Measurements from ENCODE around the gene FAM43B.

FAM43B gene

DNA sequence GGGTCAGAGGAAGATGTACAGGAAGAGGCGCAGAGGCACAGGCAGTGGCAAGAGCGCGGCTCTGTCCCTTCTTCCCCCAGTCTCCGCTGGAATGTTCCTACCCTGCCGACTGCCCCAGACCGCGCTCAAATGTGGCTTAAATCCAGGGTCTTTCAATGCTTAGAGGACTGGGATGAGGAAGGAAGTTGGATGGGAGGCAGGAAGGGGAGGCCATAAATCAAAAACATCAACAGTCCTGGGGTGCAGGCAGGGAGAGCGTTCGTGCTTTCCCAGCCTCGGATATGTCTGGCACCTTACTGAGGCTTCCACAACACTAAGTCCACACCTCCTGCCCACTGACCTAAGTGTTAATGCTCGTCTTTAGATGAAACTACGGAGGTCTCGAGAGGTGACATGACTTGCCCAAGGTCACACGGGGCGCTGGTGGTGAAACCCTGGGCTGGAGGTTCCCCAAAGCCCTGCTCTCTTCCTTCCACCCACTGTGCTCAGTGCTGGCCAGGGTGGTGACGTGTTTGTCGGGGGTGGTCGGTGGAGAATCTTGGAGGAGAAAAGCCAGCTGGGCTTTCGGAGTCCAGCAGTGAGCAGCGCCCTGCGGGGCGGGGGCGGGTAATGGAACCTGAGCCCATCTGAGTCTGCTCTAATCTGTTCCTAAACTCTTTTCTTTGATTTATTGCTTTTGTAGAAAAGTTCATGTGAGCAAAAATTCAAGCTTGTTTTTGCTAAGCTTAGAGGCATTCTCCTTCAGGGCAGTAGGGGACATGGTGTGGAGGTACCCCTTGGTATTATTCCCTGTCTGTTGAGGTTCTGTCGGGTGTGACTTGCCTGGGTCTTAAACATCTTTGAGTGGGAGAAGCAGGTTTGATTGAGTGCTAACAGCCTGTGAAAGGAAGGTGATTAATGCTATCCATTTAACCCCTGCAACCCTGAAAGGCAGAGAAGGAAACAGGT is 37.2 kb downstream of the FAM43B start:
- DNase-seq (ENCODE audit: low spot score) (no peak), FAIRE-seq (no peak)

DNA sequence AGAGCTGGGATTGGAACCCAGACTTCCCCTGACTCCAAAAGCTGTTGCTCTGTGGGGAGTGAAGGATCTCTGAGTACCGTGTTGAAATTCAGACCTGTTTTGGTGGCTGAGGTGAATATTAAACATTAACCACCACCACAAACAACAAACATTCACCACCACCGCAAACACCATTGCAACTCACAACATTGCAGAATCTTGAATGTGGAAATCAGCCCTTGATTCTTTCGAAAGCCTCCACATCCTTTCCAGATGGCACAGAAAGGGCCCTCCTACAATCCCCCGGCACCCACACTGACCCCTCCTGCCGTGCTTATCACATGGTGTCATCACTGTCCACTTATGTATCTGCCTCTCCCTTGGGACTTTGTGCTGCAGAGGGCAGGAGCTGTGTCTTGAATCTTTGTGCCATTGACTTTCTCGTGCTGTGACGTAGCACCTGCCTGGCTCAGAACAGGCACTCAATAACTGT is 38.0 kb downstream of the FAM43B start:
- FAIRE-seq (no peak), DNase-seq (ENCODE audit: low spot score) (no peak)

DNA sequence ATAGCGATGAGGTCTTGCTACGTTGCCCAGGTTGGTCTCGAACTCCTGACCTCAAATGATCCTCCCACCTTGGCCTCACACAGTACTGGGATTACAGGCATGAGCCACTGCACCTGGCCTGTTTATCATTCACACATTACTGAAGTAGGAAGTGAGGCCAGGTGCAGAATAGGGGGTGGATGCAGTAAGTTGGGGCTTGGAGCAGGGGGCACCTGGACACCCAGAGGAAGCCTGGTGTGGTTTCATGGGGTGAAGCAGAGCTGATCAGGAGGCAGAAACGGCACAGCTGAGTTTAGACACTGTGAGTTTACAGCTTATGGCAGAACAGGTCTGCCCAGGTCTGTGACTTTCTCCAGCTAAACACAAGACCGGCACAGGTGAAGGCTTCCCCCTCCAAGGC is 41.4 kb downstream of the FAM43B start:
- DNase-seq (ENCODE audit: low spot score) (no peak), FAIRE-seq (no peak)

DNA sequence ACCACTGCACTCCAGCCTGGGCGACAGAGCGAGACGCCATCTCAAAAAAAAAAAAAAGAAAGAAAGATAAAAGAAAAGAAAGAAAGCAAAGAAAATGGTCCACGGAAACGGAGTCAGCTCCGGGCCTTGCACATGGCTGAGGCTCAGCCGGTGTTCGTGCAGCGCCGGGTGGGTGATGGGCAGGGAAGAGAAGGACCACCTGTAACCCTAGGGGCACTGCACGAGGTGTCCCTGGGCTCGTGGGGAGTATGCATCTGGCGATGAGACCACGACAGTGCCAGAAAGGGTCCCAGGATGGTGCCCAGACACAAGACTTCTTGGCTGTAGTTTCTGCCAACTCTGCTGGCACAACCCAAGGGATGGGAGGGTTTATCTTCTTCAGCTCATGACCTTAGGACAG is 42.4 kb downstream of the FAM43B start:
- FAIRE-seq (no peak), DNase-seq (ENCODE audit: low spot score) (no peak)

DNA sequence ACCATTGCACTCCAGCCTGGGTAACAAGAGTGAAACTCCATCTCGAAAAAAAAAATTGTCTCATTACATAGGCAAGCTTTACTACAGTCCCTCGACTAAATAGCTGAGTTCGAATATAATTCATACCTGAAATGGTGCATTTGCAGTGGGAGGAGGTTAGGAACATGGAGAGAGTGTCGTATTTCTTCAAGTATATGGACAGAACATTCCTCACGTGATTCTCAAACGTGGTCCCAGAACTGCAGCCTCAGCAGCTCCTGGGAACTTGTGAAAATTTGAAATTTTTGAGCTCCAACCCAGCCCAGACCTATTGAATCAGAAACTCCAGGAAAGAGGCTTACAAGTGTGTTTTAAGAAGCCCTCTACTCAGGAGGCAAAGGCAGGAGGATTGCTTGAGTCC is 43.7 kb downstream of the FAM43B start:
- DNase-seq (ENCODE audit: low spot score) (no peak), FAIRE-seq (no peak)

DNA sequence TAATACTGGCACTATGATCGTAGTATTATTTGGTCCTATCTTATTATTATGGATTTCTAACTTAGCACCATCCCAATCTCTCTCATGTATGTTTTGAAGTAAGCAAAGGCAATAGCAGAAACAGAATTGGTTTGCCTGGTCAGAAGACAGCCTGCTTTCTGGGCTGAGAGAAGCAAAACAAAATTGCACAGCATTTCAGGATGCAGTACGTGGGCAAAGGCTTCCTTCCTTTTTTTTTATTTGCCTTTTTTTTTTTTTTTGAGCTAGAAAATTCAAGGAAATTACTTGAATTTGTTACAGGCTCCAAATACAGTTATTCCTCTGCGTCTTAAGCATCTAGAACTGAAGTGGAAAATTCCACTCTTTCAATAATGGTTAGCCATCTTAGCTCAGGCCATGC is 45.3 kb downstream of the FAM43B start:
- FAIRE-seq (no peak), DNase-seq (ENCODE audit: low spot score) (no peak)

DNA sequence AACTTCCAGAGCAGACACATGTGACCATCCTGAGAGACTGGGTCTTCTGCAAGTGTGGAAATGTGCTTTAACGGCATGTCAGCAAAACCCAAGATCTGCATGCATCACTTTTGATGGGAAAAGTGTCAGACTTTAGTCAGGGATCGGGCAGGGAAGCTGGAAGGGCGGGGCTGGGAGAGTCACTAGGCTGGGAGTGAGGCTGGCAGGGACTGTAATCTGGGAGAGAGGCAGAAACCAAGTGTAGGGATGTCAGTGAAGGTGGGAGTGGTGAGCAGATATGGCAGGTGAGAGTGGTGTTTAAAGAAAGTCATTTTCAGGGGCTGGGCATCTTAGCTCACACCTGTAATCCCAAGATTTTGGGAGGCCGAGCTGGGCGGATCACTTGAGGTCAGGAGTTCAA is 47.8 kb downstream of the FAM43B start:
- FAIRE-seq, result no peak

DNA sequence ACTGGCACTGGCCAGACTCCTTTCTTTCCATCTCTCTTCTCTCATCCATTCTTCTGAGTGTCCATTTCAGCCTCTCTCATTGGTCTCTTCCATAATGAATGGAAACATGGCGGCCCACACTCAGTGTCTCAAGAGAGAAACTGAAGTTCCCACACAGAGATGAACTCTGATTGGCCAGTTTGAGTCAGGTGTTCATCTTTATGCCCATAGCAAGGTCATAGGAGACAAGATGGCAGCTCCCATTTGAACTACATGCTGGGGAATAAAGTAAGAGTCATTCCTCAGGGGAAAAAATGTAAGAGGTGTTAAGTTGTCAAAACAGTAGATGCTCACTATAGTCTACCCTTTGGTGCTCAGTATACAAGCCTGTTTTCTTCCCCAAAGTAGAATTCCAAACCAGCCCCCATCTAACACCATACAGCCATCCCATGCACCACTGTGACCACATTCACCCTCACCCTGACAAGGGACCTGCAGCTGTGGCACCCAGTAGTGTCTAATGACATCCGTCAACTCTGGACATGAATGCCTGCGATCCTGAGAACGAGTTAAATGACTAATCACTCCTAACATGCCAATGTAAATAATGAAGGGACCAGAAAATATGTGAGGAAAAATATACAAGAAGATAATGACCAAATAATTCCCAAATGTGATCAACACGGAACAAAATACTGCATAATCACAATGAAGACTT is 48.9 kb downstream of the FAM43B start:
- no peak for DNase-seq (ENCODE audit: low spot score)
- no peak for FAIRE-seq

More for the DNA sequence above, 47.8 kb downstream of the FAM43B start:
- no peak for DNase-seq (ENCODE audit: low spot score)

DNA sequence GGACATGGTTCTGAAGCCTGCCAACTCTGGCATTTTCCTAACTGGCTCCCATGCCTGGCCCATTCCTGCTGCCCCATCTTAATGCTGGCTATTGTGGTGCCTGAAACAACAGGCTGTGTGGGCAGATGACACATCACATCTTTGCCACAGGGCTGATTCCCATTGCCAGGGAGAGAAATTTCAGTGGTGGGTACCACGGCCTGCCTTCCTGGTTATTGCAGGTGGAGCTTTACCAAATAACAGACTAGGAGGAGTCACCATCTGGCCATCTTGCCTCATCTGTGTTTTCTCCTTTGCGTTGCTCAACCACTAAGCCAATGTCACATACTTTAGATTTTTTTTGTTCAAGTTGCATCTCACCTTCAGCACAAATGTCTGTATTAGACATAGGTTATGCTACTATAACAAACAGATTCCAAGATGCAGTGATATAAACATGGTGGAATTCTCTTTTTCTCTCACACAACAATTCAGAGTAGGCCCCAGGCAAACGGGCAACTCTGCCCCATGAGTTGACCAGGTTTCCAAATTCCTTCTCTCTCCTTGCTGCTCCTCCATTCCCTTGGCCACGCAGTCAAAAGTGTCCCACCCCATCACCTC is 50.6 kb downstream of the FAM43B start:
- peak; percentile 24 for DNase-seq (ENCODE audit: low spot score)

DNA sequence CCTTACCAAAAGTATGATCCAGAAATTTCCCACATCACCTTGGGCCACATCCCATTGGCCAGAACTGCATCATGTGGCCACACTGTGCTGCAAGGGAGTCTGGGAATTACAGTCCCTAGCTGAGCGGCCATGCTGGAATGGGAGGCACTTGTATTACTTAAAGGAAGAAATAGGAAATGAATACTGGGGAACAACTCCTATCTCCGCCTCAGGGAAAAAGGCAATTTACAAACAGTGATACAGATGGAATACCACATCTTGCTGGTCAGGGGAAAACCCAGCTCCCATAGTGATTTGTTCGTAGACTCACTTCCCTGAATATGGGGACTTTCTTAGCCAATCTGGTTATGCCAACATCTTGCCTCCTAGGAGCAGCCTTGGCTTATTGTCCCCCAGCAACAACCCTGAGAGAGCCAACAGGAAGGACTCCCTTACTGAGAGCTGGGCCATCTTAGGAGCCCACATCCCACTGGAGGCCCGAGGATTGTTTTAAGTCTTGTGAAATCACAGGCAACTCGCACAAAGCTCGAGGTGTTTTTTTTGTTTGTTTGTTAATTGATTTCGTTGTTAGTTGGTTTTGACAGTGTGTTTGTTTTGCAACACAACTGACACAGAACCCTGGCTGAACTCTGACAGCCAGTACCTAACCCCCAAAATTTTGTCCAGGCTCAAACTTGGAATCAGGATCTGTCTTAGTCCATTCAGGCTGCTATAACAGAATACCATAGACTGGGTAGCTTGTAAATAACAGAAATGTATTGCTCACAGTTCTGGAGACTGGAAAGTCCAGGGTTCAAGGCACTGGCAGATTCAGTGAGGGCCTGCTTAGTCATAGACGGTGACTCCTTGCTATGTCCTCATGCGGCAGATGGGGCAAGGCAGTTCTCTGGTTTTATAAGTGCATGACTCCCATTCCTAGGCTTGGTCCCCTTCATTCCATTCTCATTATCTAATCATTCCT is 51.4 kb downstream of the FAM43B start:
- peak; percentile 97 for DNase-seq (ENCODE audit: low spot score)
- peak; percentile 91 for FAIRE-seq

More for the DNA sequence above, 50.6 kb downstream of the FAM43B start:
- FAIRE-seq, result no peak

Data from RCC 7860 (cell line).